ENCODE measurements around the gene HDAC3.

HDAC3 gene

DNA sequence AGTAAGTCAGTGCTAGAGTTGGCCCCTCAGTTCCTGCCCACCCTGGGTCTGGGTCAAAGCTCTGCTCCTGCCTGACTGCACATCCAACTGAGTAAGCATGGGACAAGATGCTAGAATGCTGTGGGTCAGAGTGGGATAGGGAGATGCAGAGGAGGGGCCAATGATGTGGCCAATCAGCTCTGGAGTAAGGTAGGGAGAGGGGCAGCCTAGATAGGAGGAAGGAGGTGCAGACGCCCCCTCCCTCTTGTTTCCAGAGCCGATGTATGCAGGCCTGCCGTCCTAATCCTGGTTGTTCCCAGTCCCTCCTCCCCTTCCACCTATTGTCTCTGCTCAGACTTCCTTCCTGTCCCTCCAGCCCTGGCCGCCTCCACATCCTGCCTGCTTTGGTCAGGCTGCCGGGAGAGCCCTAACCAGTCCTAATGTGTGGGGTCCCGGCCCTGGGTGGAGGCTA is 44.1 kb upstream of the HDAC3 start:
- DNase-seq (ENCODE audit: low read depth, low spot score) = no peak
- ChIA-PET POLR2A (interaction anchor here (1.2 kb wide), 1 partner anchor 12 kb away, joined by 6 read pairs; no protein-coding TSS in a partner anchor), CTCF (interaction anchor here (0.9 to 6.2 kb wide), 8 partner anchors 11 to 288 kb away, joined by 3 to 74 read pairs (median 14); partner anchors contain the start of genes DIAPH1 and RNF14)

DNA sequence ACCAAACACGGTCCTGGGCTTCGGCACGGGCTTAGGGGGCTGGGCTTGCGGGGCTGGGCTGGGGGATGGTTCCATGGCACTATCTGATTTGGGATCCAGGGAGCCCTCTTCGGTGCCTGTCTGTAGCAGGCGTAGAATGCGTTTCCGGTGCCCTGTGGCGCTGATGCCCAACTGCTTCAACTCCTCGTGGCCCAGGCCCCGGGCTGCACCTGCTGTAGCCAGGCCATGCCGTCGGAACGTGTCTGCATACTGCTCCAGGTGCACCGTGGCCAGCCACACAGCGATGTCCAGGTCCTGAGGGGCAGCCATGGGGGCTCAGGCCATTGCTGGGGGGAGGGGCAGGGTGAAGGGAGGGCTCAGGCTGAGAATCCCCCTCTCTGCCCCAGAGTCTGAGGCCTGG is 43.5 kb upstream of the HDAC3 start:
- POLR2A ChIA-PET = no interaction called here
- no peak for DNase-seq (ENCODE audit: low read depth, low spot score)
- TF ChIP-seq, protein P1, sequence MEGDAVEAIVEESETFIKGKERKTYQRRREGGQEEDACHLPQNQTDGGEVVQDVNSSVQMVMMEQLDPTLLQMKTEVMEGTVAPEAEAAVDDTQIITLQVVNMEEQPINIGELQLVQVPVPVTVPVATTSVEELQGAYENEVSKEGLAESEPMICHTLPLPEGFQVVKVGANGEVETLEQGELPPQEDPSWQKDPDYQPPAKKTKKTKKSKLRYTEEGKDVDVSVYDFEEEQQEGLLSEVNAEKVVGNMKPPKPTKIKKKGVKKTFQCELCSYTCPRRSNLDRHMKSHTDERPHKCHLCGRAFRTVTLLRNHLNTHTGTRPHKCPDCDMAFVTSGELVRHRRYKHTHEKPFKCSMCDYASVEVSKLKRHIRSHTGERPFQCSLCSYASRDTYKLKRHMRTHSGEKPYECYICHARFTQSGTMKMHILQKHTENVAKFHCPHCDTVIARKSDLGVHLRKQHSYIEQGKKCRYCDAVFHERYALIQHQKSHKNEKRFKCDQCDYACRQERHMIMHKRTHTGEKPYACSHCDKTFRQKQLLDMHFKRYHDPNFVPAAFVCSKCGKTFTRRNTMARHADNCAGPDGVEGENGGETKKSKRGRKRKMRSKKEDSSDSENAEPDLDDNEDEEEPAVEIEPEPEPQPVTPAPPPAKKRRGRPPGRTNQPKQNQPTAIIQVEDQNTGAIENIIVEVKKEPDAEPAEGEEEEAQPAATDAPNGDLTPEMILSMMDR (IDR thresholded peaks at IDR 0.05; ENCODE audit: insufficient read depth, low read length, missing control alignments) = no peak
- CTCF ChIA-PET = interaction anchor here (2.6 to 6.2 kb wide), 4 partner anchors 11 to 281 kb away, joined by 9 to 74 read pairs (median 38); no protein-coding TSS in a partner anchor
- H3K4me3 ChIP-seq (ENCODE audit: low read depth, low read length) = no peak overlapping the region

More for the DNA sequence above, 44.1 kb upstream of the HDAC3 start:
- H3K4me3 ChIP-seq (ENCODE audit: low read depth, low read length) = peak overlapping the region; percentile 12; the same call in 1 of the 2 replicates
- TF ChIP-seq, protein P1 (IDR thresholded peaks at IDR 0.05; ENCODE audit: insufficient read depth, low read length, missing control alignments) = no peak

DNA sequence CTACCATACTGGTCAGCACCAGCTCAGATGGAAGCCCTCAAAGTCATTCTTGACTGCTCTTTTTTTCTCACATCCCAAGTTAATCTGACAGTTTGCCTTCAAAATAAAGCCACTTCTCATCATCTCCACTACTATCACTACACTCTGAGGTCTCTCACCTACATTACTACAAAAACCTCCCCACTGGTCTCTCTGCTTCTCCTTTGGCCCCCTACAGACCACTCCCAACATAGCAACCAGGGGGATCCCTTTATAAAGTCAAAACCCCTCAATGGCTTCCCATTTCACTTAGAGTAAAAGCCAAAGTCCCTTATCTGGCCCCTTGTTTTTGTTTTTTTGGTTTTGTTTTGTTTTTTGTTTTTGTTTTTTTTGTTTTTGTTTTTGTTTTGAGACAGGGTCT is 40.8 kb upstream of the HDAC3 start:
- ChIA-PET POLR2A (no interaction called here), CTCF (interaction anchor here (1.8 to 1.9 kb wide), 2 partner anchors 12 to 15 kb away, joined by 10 to 16 read pairs; no protein-coding TSS in a partner anchor)
- H3K4me3 ChIP-seq (ENCODE audit: low read depth, low read length) = no peak overlapping the region
- no peak for DNase-seq (ENCODE audit: low read depth, low spot score)
- TF ChIP-seq, protein P1 (IDR thresholded peaks at IDR 0.05; ENCODE audit: insufficient read depth, low read length, missing control alignments) = no peak

DNA sequence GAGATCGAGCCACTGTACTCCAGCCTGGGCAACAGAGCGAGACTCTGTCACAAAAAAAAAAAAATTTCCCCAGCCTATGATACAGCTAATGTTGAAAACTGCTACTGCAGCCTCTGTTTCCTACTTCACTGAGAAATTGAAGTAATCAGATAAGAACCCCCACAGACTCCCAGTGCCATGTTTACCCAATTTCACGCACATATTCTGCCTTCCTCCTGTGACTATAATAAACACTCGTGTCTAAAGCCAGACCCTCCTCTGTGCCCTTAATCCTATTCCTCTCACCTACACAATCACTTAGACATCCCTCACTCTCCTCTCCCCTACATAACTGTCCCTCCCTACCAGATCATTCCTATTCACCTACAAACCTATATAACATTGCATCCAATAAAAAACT is 39.0 kb upstream of the HDAC3 start:
- TF ChIP-seq, protein P1 (IDR thresholded peaks at IDR 0.05; ENCODE audit: insufficient read depth, low read length, missing control alignments) = no peak
- POLR2A ChIA-PET = interaction anchor here (1.0 kb wide), 1 partner anchor 22 kb away, joined by 3 read pairs; no protein-coding TSS in a partner anchor
- no peak overlapping the region for H3K4me3 ChIP-seq (ENCODE audit: low read depth, low read length)
- no peak for DNase-seq (ENCODE audit: low read depth, low spot score)
- CTCF ChIA-PET = interaction anchor here (1.3 to 1.8 kb wide), 3 partner anchors 8 to 285 kb away, joined by 3 to 16 read pairs (median 5); no protein-coding TSS in a partner anchor

DNA sequence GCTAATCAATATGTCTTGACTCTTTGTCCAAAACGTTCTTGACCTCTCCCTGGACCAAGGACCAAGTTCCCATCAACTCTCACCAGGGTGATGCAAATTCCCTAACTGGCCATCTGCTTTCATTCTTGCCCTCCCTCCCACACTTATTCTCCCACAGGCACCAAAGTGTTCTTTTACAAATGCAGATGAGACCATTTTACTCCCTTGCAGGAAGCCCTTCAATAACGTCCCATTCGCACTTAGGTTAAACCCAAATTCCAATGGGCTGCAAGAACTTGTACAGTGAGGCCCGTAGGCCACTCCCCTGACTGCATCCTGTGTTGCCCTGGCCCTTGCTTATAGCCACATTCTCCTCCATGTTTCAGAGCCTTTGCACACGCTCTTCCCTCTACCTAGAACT is 38.1 kb upstream of the HDAC3 start:
- TF ChIP-seq, protein P1 (IDR thresholded peaks at IDR 0.05; ENCODE audit: insufficient read depth, low read length, missing control alignments) = no peak
- POLR2A ChIA-PET = no interaction called here
- DNase-seq (ENCODE audit: low read depth, low spot score) = no peak
- CTCF ChIA-PET = no interaction called here
- no peak overlapping the region for H3K4me3 ChIP-seq (ENCODE audit: low read depth, low read length)

DNA sequence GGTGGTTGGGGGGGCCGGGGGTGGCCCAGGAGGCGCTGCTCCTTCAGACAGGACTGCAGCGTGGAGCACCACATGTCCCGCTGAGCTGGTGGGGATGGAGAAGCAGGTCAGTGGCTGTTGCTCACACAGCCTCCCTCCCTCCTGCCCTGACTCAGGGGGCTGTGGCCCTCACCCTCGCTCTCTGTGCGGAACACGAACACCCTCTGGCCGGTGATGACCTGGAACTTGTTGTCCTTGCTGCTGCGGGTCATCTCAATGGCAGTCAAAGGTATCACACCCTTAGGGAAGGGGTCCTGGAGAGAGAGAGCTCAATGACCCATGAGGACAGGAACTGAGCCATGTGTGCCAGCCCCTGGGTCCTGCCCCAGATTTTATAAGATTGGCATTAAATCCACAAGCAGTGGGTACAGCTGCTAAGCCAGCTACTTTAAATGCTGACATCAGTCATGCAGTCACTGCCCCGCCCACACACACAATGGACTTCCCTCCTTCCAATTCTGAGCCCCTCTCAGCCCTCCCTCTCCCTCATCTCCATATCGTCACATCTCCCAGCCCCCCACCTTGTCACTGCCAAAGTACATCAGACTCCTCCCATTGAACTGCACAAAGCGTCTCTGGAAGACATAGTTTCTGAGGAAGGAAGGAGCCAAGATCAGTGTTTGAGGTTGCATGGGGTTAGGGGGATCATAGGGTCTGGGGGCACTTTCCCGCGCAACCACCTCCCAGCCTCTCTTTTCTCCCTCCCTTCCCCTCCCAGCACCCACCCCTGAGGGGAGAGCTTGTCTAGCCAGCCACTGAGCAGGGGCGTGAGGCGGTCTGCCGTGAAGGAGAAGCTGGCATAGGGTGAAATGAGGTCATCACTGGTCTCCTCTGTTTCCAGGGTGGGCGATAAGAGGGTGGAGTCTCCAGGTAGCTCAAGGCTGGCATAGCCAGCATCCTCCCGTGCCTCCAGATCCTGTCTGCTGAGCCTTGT is 36.5 kb upstream of the HDAC3 start:
- POLR2A ChIA-PET = no interaction called here
- CTCF ChIA-PET = interaction anchor here (1.3 to 1.5 kb wide), 3 partner anchors 8 to 342 kb away, joined by 4 to 8 read pairs (median 5); no protein-coding TSS in a partner anchor
- no peak for DNase-seq (ENCODE audit: low read depth, low spot score)
- H3K4me3 ChIP-seq (ENCODE audit: low read depth, low read length) = no peak overlapping the region
- TF ChIP-seq, protein P1 (IDR thresholded peaks at IDR 0.05; ENCODE audit: insufficient read depth, low read length, missing control alignments) = no peak
